Stimulated activated CD8-positive, alpha-beta memory T cell treated with anti-CD3 and anti-CD28 coated beads, Interleukin-12 subunit alpha, Interleukin-12 subunit beta, amount 100 ng/mL, for 1 hour (primary cell): Measurements from ENCODE around the gene UACA.
"Not testable (repeated sequence)": the region's sequence is repeated elsewhere in the genome, so short reads cannot be mapped to it uniquely, and the experiment has no call there.

Experiments used
- DNase-seq: peaks from one replicate; pipeline ENCODE4 v3.0.0-alpha.2; 2020; ENCODE audit warnings: low read depth

Gene UACA

GRCh38 chr15:70757627-70758026 is 5.7 kb downstream of the UACA start:
- DNase-seq, result no peak

- DNase-seq, result no peak
Observed at GRCh38 chr15:70754862-70755261, 8.5 kb downstream of the UACA start.

- no peak for DNase-seq
Observed at GRCh38 chr15:70753101-70753829, 10.1 kb downstream of the UACA start.

- no peak for DNase-seq
Observed at GRCh38 chr15:70752193-70752635, 11.1 kb downstream of the UACA start.

- no peak for DNase-seq
Observed at GRCh38 chr15:70750203-70750869, 13.0 kb downstream of the UACA start.

- DNase-seq, result no peak
Observed at GRCh38 chr15:70748281-70748747, 15.0 kb downstream of the UACA start.

GRCh38 chr15:70746598-70746997 is 16.8 kb downstream of the UACA start:
- DNase-seq, result not testable (repeated sequence)

GRCh38 chr15:70742928-70743327 is 20.4 kb downstream of the UACA start:
- no peak for DNase-seq

GRCh38 chr15:70741677-70742293 is 21.6 kb downstream of the UACA start:
- DNase-seq, result no peak

- no peak for DNase-seq
Observed at GRCh38 chr15:70741107-70741531, 22.2 kb downstream of the UACA start.

GRCh38 chr15:70735040-70735439 is 28.3 kb downstream of the UACA start:
- not testable (repeated sequence) for DNase-seq

- no peak for DNase-seq
Observed at GRCh38 chr15:70729164-70729563, 34.2 kb downstream of the UACA start.

GRCh38 chr15:70726753-70727152 is 36.6 kb downstream of the UACA start:
- no peak for DNase-seq

GRCh38 chr15:70723927-70724326 is 39.4 kb downstream of the UACA start:
- DNase-seq, result no peak

- no peak for DNase-seq
Observed at GRCh38 chr15:70723122-70723422, 40.3 kb downstream of the UACA start.

- DNase-seq, result no peak
Observed at GRCh38 chr15:70722266-70723121, 40.9 kb downstream of the UACA start.

GRCh38 chr15:70720228-70721016 is 42.9 kb downstream of the UACA start:
- DNase-seq, result no peak

- DNase-seq, result no peak
Observed at GRCh38 chr15:70717237-70717793, 46.0 kb downstream of the UACA start.

GRCh38 chr15:70715840-70716485 is 47.4 kb downstream of the UACA start:
- DNase-seq, result no peak

- DNase-seq, result no peak
Observed at GRCh38 chr15:70714565-70714964, 48.8 kb downstream of the UACA start.

GRCh38 chr15:70714015-70714414 is 49.3 kb downstream of the UACA start:
- DNase-seq, result no peak
